ENCODE results near the gene CLSTN1. TPM values are rescaled to one million over a fixed set of nuclear protein-coding genes. Genes with fewer than 3 reads are reported as not detected.

Gene CLSTN1
- polyA plus RNA-seq, 2 donors: 45.8 to 55.4 TPM

DNA sequence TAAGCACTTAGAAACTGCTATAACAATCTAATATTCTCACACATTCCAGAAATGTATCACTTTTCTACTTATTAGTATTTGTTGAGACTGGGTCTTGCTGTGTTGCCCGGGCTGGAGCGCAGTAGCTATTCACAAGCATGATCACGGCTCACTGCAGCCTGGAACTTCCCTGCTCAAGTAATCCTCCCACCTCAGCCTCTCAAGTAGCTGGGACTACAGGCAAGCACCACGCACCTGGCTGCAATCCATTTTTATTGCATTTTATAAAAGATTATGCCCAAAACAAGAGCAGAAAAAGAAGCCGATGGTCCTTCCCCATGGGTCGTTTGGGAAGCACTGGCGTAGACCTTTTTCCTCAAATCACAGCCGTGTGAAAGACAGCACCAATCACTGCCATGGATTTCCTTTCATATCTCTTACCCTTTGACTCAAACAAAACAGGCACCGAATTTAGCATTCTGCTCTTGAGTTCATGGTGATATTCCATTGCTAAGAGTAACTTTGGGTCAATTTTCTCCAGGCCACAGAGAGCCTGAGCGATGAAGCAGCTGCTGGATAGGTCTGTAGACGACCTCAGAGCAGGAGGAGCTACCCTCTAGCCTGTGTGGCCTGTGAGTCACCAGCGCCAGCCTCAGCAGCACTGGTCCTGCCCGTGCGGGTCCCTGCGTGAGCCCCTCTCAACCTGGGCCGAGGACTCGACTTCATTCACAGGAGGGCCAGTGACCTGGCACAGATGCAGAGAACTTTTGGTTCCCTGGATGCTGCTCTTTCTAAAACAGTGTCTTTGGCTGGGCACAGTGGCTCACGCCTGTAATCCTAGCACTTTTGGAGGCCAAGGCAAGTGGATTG lies 91.4 kb downstream of the CLSTN1 start:
- Histone ChIP-seq H3K4me1 (ENCODE audit: control insufficient read depth in 2 of 2, insufficient read depth in 2 of 2, low read length in 1 of 2) (no peaks in the 10 kb centered on the region), H3K27ac (ENCODE audit: low read depth in 2 of 2, low read length in 1 of 2) (no peak overlapping the region), H3K36me3 (ENCODE audit: control insufficient read depth in 2 of 2, insufficient read depth in 2 of 2, low read length in 1 of 2) (peaks cover 22 to 62% of the 10 kb centered on the region in 2 donors), H3K4me3 (ENCODE audit: low read depth in 1 of 2, low read length in 2 of 2) (no peak overlapping the region), H3K27me3 (ENCODE audit: control insufficient read depth in 1 of 2, insufficient read depth in 2 of 2, low read length in 2 of 2) (no peaks in the 10 kb centered on the region), H3K9me3 (ENCODE audit: control insufficient read depth in 2 of 2, insufficient read depth in 1 of 2, low read depth in 1 of 2, low read length in 1 of 2) (no peaks in the 10 kb centered on the region)
- WGBS, 2 donors: 75 to 81% methylated on average over 18 of the region's 18 CpGs

- Histone ChIP-seq H3K36me3 (ENCODE audit: control insufficient read depth in 2 of 2, insufficient read depth in 2 of 2, low read length in 1 of 2) (peaks cover 22 to 69% of the 10 kb centered on the region in 2 donors), H3K27ac (ENCODE audit: low read depth in 2 of 2, low read length in 1 of 2) (no peak overlapping the region)
- WGBS, 2 donors: 93 to 95% methylated on average over 18 of the region's 18 CpGs
Measured at GRCh38 chr1:9731561-9731960, 92.2 kb downstream of the CLSTN1 start.

GRCh38 chr1:9731051-9731537 lies 92.7 kb downstream of the CLSTN1 start:
- H3K36me3 ChIP-seq (ENCODE audit: control insufficient read depth in 2 of 2, insufficient read depth in 2 of 2, low read length in 1 of 2): peaks cover 19 to 68% of the 10 kb centered on the region in 2 donors
- no peaks in the 10 kb centered on the region for H3K27me3 ChIP-seq (ENCODE audit: control insufficient read depth in 1 of 2, insufficient read depth in 2 of 2, low read length in 2 of 2)
- 95 to 96% methylated on average over 31 of the region's 31 CpGs for WGBS, 2 donors
- no peaks in the 10 kb centered on the region for H3K9me3 ChIP-seq (ENCODE audit: control insufficient read depth in 2 of 2, insufficient read depth in 1 of 2, low read depth in 1 of 2, low read length in 1 of 2)
- no peaks in the 10 kb centered on the region for H3K4me1 ChIP-seq (ENCODE audit: control insufficient read depth in 2 of 2, insufficient read depth in 2 of 2, low read length in 1 of 2)
- no peak overlapping the region for H3K27ac ChIP-seq (ENCODE audit: low read depth in 2 of 2, low read length in 1 of 2)
- H3K4me3 ChIP-seq (ENCODE audit: low read depth in 1 of 2, low read length in 2 of 2): no peak overlapping the region

More at GRCh38 chr1:9731561-9731960, 92.2 kb downstream of the CLSTN1 start:
- H3K4me3 ChIP-seq (ENCODE audit: low read depth in 1 of 2, low read length in 2 of 2): no peak overlapping the region
- no peaks in the 10 kb centered on the region for H3K9me3 ChIP-seq (ENCODE audit: control insufficient read depth in 2 of 2, insufficient read depth in 1 of 2, low read depth in 1 of 2, low read length in 1 of 2)
- H3K27me3 ChIP-seq (ENCODE audit: control insufficient read depth in 1 of 2, insufficient read depth in 2 of 2, low read length in 2 of 2): no peaks in the 10 kb centered on the region
- no peaks in the 10 kb centered on the region for H3K4me1 ChIP-seq (ENCODE audit: control insufficient read depth in 2 of 2, insufficient read depth in 2 of 2, low read length in 1 of 2)

- Histone ChIP-seq H3K27me3 (ENCODE audit: control insufficient read depth in 1 of 2, insufficient read depth in 2 of 2, low read length in 2 of 2) (no peaks in the 10 kb centered on the region), H3K9me3 (ENCODE audit: control insufficient read depth in 2 of 2, insufficient read depth in 1 of 2, low read depth in 1 of 2, low read length in 1 of 2) (no peaks in the 10 kb centered on the region), H3K36me3 (ENCODE audit: control insufficient read depth in 2 of 2, insufficient read depth in 2 of 2, low read length in 1 of 2) (peaks cover 16 to 60% of the 10 kb centered on the region in 2 donors), H3K4me3 (ENCODE audit: low read depth in 1 of 2, low read length in 2 of 2) (no peak overlapping the region), H3K27ac (ENCODE audit: low read depth in 2 of 2, low read length in 1 of 2) (no peak overlapping the region), H3K4me1 (ENCODE audit: control insufficient read depth in 2 of 2, insufficient read depth in 2 of 2, low read length in 1 of 2) (no peaks in the 10 kb centered on the region)
- 81 to 83% methylated on average over 40 to 45 of the region's 45 CpGs for WGBS, 2 donors
Measured at GRCh38 chr1:9730096-9730901, 93.5 kb downstream of the CLSTN1 start.

DNA sequence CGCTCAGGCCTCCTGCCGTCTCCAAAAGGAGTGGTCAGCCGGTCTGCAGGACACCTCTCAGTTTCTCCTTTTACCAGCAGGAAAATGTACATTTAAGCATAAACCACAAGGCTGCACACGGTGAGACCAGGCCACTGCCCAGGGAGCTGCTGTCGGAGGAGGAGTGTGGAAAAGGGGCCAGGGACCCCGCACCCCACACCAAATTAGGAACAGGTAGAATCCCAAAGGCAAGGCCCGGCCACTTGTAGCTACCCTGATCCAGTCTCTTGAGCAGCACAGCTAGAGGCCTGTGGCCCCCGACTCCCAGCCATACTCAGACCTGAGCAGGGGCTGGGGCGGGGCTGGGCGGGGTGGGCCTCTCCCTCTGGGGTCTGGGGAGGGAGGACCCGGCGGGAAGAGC lies 94.2 kb downstream of the CLSTN1 start:
- Histone ChIP-seq H3K4me1 (ENCODE audit: control insufficient read depth in 2 of 2, insufficient read depth in 2 of 2, low read length in 1 of 2) (no peaks in the 10 kb centered on the region), H3K27me3 (ENCODE audit: control insufficient read depth in 1 of 2, insufficient read depth in 2 of 2, low read length in 2 of 2) (no peaks in the 10 kb centered on the region), H3K4me3 (ENCODE audit: low read depth in 1 of 2, low read length in 2 of 2) (no peak overlapping the region), H3K27ac (ENCODE audit: low read depth in 2 of 2, low read length in 1 of 2) (no peak overlapping the region), H3K36me3 (ENCODE audit: control insufficient read depth in 2 of 2, insufficient read depth in 2 of 2, low read length in 1 of 2) (peaks cover 16 to 53% of the 10 kb centered on the region in 2 donors), H3K9me3 (ENCODE audit: control insufficient read depth in 2 of 2, insufficient read depth in 1 of 2, low read depth in 1 of 2, low read length in 1 of 2) (no peaks in the 10 kb centered on the region)
- 90 to 91% methylated on average over 10 to 12 of the region's 12 CpGs for WGBS, 2 donors

DNA sequence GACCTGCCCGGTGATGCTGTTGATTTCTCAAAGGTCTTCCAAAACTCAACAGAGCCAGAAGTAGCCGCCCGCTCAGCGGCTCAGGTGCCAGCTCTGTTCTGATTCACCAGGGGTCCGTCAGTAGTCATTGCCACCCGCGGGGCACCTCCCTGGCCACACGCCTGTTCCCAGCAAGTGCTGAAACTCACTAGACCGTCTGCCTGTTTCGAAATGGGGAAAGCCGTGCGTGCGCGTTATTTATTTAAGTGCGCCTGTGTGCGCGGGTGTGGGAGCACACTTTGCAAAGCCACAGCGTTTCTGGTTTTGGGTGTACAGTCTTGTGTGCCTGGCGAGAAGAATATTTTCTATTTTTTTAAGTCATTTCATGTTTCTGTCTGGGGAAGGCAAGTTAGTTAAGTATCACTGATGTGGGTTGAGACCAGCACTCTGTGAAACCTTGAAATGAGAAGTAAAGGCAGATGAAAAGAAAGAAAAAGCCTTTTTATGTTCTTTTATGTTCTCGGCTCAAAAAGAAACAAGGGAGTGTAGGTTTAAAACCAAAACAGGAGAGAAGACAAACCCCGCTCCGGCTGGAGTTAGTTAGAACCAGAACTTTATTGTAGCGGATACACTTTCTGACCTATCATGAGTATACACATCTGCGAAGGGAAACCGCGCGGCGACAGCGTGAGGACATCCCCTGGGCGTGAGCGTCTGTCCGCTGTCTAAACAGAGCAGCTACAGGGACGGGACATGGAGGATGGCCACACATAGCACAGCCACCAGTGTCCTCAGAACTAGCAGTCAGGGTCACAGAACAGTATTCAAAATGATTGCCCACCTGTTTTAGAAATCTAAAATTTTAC lies 95.1 kb downstream of the CLSTN1 start:
- Histone ChIP-seq H3K27me3 (ENCODE audit: control insufficient read depth in 1 of 2, insufficient read depth in 2 of 2, low read length in 2 of 2) (no peaks in the 10 kb centered on the region), H3K36me3 (ENCODE audit: control insufficient read depth in 2 of 2, insufficient read depth in 2 of 2, low read length in 1 of 2) (peaks cover 12 to 53% of the 10 kb centered on the region in 2 donors), H3K4me1 (ENCODE audit: control insufficient read depth in 2 of 2, insufficient read depth in 2 of 2, low read length in 1 of 2) (no peaks in the 10 kb centered on the region), H3K4me3 (ENCODE audit: low read depth in 1 of 2, low read length in 2 of 2) (no peak overlapping the region), H3K27ac (ENCODE audit: low read depth in 2 of 2, low read length in 1 of 2) (no peak overlapping the region), H3K9me3 (ENCODE audit: control insufficient read depth in 2 of 2, insufficient read depth in 1 of 2, low read depth in 1 of 2, low read length in 1 of 2) (peaks cover 0 to 3% of the 10 kb centered on the region in 2 donors)
- WGBS, 2 donors: 77 to 82% methylated on average over 33 of the region's 33 CpGs

- Histone ChIP-seq H3K27me3 (ENCODE audit: control insufficient read depth in 1 of 2, insufficient read depth in 2 of 2, low read length in 2 of 2) (no peaks in the 10 kb centered on the region), H3K27ac (ENCODE audit: low read depth in 2 of 2, low read length in 1 of 2) (no peak overlapping the region), H3K36me3 (ENCODE audit: control insufficient read depth in 2 of 2, insufficient read depth in 2 of 2, low read length in 1 of 2) (peaks cover 16 to 56% of the 10 kb centered on the region in 2 donors), H3K4me3 (ENCODE audit: low read depth in 1 of 2, low read length in 2 of 2) (no peak overlapping the region), H3K9me3 (ENCODE audit: control insufficient read depth in 2 of 2, insufficient read depth in 1 of 2, low read depth in 1 of 2, low read length in 1 of 2) (peaks cover 5 to 16% of the 10 kb centered on the region in 2 donors), H3K4me1 (ENCODE audit: control insufficient read depth in 2 of 2, insufficient read depth in 2 of 2, low read length in 1 of 2) (no peaks in the 10 kb centered on the region)
- whole genome bisulfite sequencing, 2 donors: 66 to 73% methylated on average over 25 of the region's 25 CpGs
Measured at GRCh38 chr1:9726905-9727595, 96.7 kb downstream of the CLSTN1 start.

GRCh38 chr1:9726406-9726805 lies 97.4 kb downstream of the CLSTN1 start:
- H3K4me3 ChIP-seq (ENCODE audit: low read depth in 1 of 2, low read length in 2 of 2): no peak overlapping the region
- no peak overlapping the region for H3K27ac ChIP-seq (ENCODE audit: low read depth in 2 of 2, low read length in 1 of 2)
- peaks cover 5 to 16% of the 10 kb centered on the region in 2 donors for H3K9me3 ChIP-seq (ENCODE audit: control insufficient read depth in 2 of 2, insufficient read depth in 1 of 2, low read depth in 1 of 2, low read length in 1 of 2)
- H3K4me1 ChIP-seq (ENCODE audit: control insufficient read depth in 2 of 2, insufficient read depth in 2 of 2, low read length in 1 of 2): peaks cover 0 to 4% of the 10 kb centered on the region in 2 donors
- 94 to 96% methylated on average over 6 of the region's 6 CpGs for WGBS, 2 donors
- H3K27me3 ChIP-seq (ENCODE audit: control insufficient read depth in 1 of 2, insufficient read depth in 2 of 2, low read length in 2 of 2): no peaks in the 10 kb centered on the region
- H3K36me3 ChIP-seq (ENCODE audit: control insufficient read depth in 2 of 2, insufficient read depth in 2 of 2, low read length in 1 of 2): peaks cover 16 to 54% of the 10 kb centered on the region in 2 donors
